GM21723 (cell line): Measurements from ENCODE around the gene CYTH3.

ENCODE experiments used
- ATAC-seq: cut with Tn5 transposase; IDR thresholded peaks from one replicate; pipeline ENCODE4 v1.9.1; 2021; ENCODE audit warnings: mild to moderate bottlenecking, moderate library complexity; ENCODE audit not compliant: unreplicated experiment

The CYTH3 gene

GRCh38 chr7:6258440-6259182, 13.8 kb downstream of the CYTH3 start:
- ATAC-seq = peak; percentile 47

GRCh38 chr7:6257675-6258074, 14.7 kb downstream of the CYTH3 start:
- ATAC-seq = no peak

- ATAC-seq = peak; percentile 79
These were observed 15.5 kb downstream of the CYTH3 start for GRCh38 chr7:6256677-6257535.

- no peak for ATAC-seq
These were observed 16.3 kb downstream of the CYTH3 start for GRCh38 chr7:6256109-6256483.

GRCh38 chr7:6254866-6255265, 17.6 kb downstream of the CYTH3 start:
- ATAC-seq = no peak

- no peak for ATAC-seq
These were observed 19.7 kb downstream of the CYTH3 start for GRCh38 chr7:6252748-6253147.

GRCh38 chr7:6252341-6252746, 20.1 kb downstream of the CYTH3 start:
- no peak for ATAC-seq

GRCh38 chr7:6251653-6252052, 20.8 kb downstream of the CYTH3 start:
- ATAC-seq = no peak

GRCh38 chr7:6250364-6250833, 22.0 kb downstream of the CYTH3 start:
- peak; percentile 77 for ATAC-seq

- ATAC-seq = no peak
These were observed 23.4 kb downstream of the CYTH3 start for GRCh38 chr7:6249043-6249442.

- ATAC-seq = no peak
These were observed 23.8 kb downstream of the CYTH3 start for GRCh38 chr7:6248581-6248980.

GRCh38 chr7:6246251-6246917, 26.0 kb downstream of the CYTH3 start:
- ATAC-seq = no peak

GRCh38 chr7:6244021-6244420, 28.4 kb downstream of the CYTH3 start:
- ATAC-seq = no peak

GRCh38 chr7:6243168-6243567, 29.3 kb downstream of the CYTH3 start:
- ATAC-seq = no peak

- no peak for ATAC-seq
These were observed 29.9 kb downstream of the CYTH3 start for GRCh38 chr7:6242561-6242960.

GRCh38 chr7:6241607-6241973, 30.8 kb downstream of the CYTH3 start:
- ATAC-seq = no peak

- ATAC-seq = no peak
These were observed 34.0 kb downstream of the CYTH3 start for GRCh38 chr7:6238309-6238925.

- no peak for ATAC-seq
These were observed 34.7 kb downstream of the CYTH3 start for GRCh38 chr7:6237730-6238129.

- no peak for ATAC-seq
These were observed 35.4 kb downstream of the CYTH3 start for GRCh38 chr7:6237011-6237410.

- ATAC-seq = no peak
These were observed 37.2 kb downstream of the CYTH3 start for GRCh38 chr7:6235029-6235871.
